Heart right ventricle (tissue), 16 donors: Measurements from ENCODE around the gene CPA4. TPM values are rescaled to one million over a fixed set of nuclear protein-coding genes. Genes with fewer than 3 reads are reported as not detected.

Source experiments
- ATAC-seq, 8 donors: fragments of 200-7000 bp; cut with Tn5 transposase; one replicate each; pipeline ENCODE4 v1.9.1; 2020; ENCODE audit warnings: mild to moderate bottlenecking in 8 of 8, moderate library complexity in 8 of 8, moderate number of reproducible peaks in 1 of 8
- DNase-seq, 2 donors: peaks; one replicate each; pipeline ENCODE4 v3.0.0-alpha.2; 2020
- H3K27ac ChIP-seq, 10 donors: fragments of 200-600 bp; sonication (generic) in 2 of 10; one replicate each; pipeline versions ENCODE4 v1.5.0 to v1.8.0; 2020 to 2022; ENCODE audit warnings: mild to moderate bottlenecking in 3 of 10
- H3K27me3 ChIP-seq, 7 donors: fragments of 200-600 bp; one replicate each; pipeline ENCODE4 v1.8.0; 2021 to 2022; ENCODE audit warnings: mild to moderate bottlenecking in 2 of 7
- H3K36me3 ChIP-seq, 9 donors: fragments of 200-600 bp; sonication (generic) in 1 of 9; one replicate each; pipeline versions ENCODE4 v1.5.0 to v1.8.0; 2020 to 2022; ENCODE audit warnings: mild to moderate bottlenecking in 2 of 9
- H3K4me1 ChIP-seq, 9 donors: fragments of 200-600 bp; sonication (generic) in 1 of 9; one replicate each; pipeline versions ENCODE4 v1.5.0 to v1.8.0; 2020 to 2022; ENCODE audit warnings: mild to moderate bottlenecking in 4 of 9
- H3K4me3 ChIP-seq, 10 donors: fragments of 200-600 bp; sonication (generic) in 2 of 10; one replicate each; pipeline versions ENCODE4 v1.5.0 to v1.8.0; 2020 to 2022; ENCODE audit warnings: mild to moderate bottlenecking in 7 of 10, moderate library complexity in 2 of 10
- H3K9me3 ChIP-seq, 11 donors: fragments of 200-600 bp in 10 of 11; sonication (generic) in 2 of 11; one replicate each; pipeline versions ENCODE4 v1.5.0 to v1.8.0; 2013 to 2022; ENCODE audit warnings: mild to moderate bottlenecking in 2 of 11, control low read depth in 1 of 11, moderate library complexity in 1 of 11
- CTCF ChIP-seq, 9 donors: fragments of 200-600 bp; sonication (generic) in 2 of 9; IDR thresholded peaks; one replicate each; pipeline versions ENCODE4 v1.5.0 to v1.8.0; 2021 to 2022; ENCODE audit warnings: antibody characterized with exemption in 9 of 9, mild to moderate bottlenecking in 5 of 9, moderate library complexity in 1 of 9
- WGBS, 2 donors: extraction: QIAGEN DNeasy Blood & Tissue Kit; methylation state at CpG; one replicate each; pipeline ENCODE4 v1.1.7; 2013; ENCODE audit warnings: inconsistent platforms in 1 of 2; 5-methylcytosine and 5-hydroxymethylcytosine counted together
- intact Hi-C, 10 donors: fragments of 100-400 bp; cut with DNase I; formaldehyde crosslinking; loops; one replicate each; pipeline versions ENCODE4 v1.11.1 to v1.14.2; 2022
- polyA plus RNA-seq, 2 donors: library from polyadenylated mRNA; stranded (reverse); fragments of 200-250 nt; gene quantifications; one replicate each; pipeline ENCODE4 v1.2.3, GENCODE V29; 2013
- total RNA-seq, 10 donors: library from RNA; stranded (reverse); fragmentation: NEBNext Ultra II Directional in 3 of 10; extraction: Animal tissue kit (Norgen Biotek cat#: 25700) in 3 of 10; gene quantifications; one replicate each; pipeline versions ENCODE4 v1.2.1 to v1.2.4, GENCODE V29; 2021 to 2023
- donor health status: Arrhythmogenic right ventricular cardiomyopathy.
- donor health status: ischemic (EF 13 %, LVEDD 7.1; RV severe dilation, severe dysfunction).
- donor health status: healthy with polysubstance abuse.
- donor health status: DM: no; HTN: yes; CAD: no.
- donor health status: DM: no; HTN: no; CAD: no.
- donor health status: ischemic (EF 25% LVEDD 6.9; RV normal size, moderate dysfunction).
- donor health status: ischemic (EF 25% LVEDD 5.7; RV mildly dilated, moderate dysfunction).
- donor health status: healthy.
- donor health status: DM: yes; HTN: yes; CAD: no.
- donor health status: Ischemic cardiomyopathy.
- donor health status: ischemic (EF 35%, LVEDD 5.7; RV mildly dilated, moderate dysfunction).
- donor health status: nonischemic (EF 11% LVEDD 7.7; RV severe dilation, severe dysfunction).
- donor health status: DM: yes; HTN: yes; CAD: no.
- donor health status: PGD.
- donor health status: ischemic (EF 29% LVEDD 5.4; RV normal size, mild dysfunction).
- donor health status: nonischemic (EF 23%, LVEDD 6.1; RV moderate dilation, normal function).

The CPA4 gene
- total and polyA plus RNA-seq, 12 donors: 0.04 to 2.7 (median 0.46) TPM; not detected in 7

GRCh38 chr7:130276796-130277762 lies 15.9 kb upstream of the CPA4 start:
- Histone ChIP-seq H3K4me3 (no peak overlapping the region), H3K36me3 (no peaks in the 10 kb centered on the region), H3K27me3 (peaks cover 0 to 36% (median 22%) of the 10 kb centered on the region in 7 donors), H3K9me3 (no peaks in the 10 kb centered on the region), H3K27ac (no peak overlapping the region), H3K4me1 (peaks cover 0 to 36% (median 8%) of the 10 kb centered on the region in 9 donors)
- ATAC-seq (no peak), DNase-seq (no peak)
- TF ChIP-seq CTCF (IDR thresholded peaks at IDR 0.05): no peak
- intact Hi-C loops: loop anchor here in 5 of 10 donors (5.0 to 10.0 kb wide), 6 partner anchors 75 to 1108 kb away; partner anchors contain the start of gene MEST (in 2 of the 5)
- 69 to 73% methylated on average over 10 of the region's 10 CpGs for WGBS, 2 donors

- ATAC-seq: peak; percentile 69 to 89 (median 80)
- H3K4me3 ChIP-seq: no peak overlapping the region
- peak; percentile 38 to 65 for DNase-seq
- WGBS, 2 donors: 57% methylated on average over 15 of the region's 15 CpGs
- H3K36me3 ChIP-seq: no peaks in the 10 kb centered on the region
- H3K4me1 ChIP-seq: peaks cover 0 to 27% (median 3%) of the 10 kb centered on the region in 9 donors
- peak; percentile 23 to 79 (median 65) for TF ChIP-seq CTCF (IDR thresholded peaks at IDR 0.05)
- intact Hi-C loops: loop anchor here in 5 of 10 donors (5.0 to 10.0 kb wide), 6 partner anchors 74 to 1107 kb away; partner anchors contain the start of gene MEST (in 2 of the 5)
- H3K27me3 ChIP-seq: peaks cover 0 to 28% (median 16%) of the 10 kb centered on the region in 7 donors
- no peak overlapping the region for H3K27ac ChIP-seq
- H3K9me3 ChIP-seq: no peaks in the 10 kb centered on the region
Observed at GRCh38 chr7:130277763-130278643, 15.0 kb upstream of the CPA4 start.

- peaks cover 0 to 25% (median 3%) of the 10 kb centered on the region in 9 donors for H3K4me1 ChIP-seq
- intact Hi-C loops: loop anchor here in 5 of 10 donors (5.0 to 10.0 kb wide), 6 partner anchors 73 to 1106 kb away; partner anchors contain the start of gene MEST (in 2 of the 5)
- no peak for ATAC-seq
- H3K4me3 ChIP-seq: no peak overlapping the region
- no peak overlapping the region for H3K27ac ChIP-seq
- no peak for DNase-seq
- H3K27me3 ChIP-seq: peaks cover 0 to 22% (median 9%) of the 10 kb centered on the region in 7 donors
- H3K9me3 ChIP-seq: no peaks in the 10 kb centered on the region
- no peaks in the 10 kb centered on the region for H3K36me3 ChIP-seq
- no peak for TF ChIP-seq CTCF (IDR thresholded peaks at IDR 0.05)
Observed at GRCh38 chr7:130278860-130279259, 14.1 kb upstream of the CPA4 start.

- WGBS, 2 donors: 74 to 80% methylated on average over 2 of the region's 2 CpGs
- DNase-seq: no peak
- intact Hi-C loops: loop anchor here in 5 of 10 donors (5.0 to 10.0 kb wide), 6 partner anchors 73 to 1106 kb away; partner anchors contain the start of gene MEST (in 2 of the 5)
- ATAC-seq: no peak
- peaks cover 0 to 21% (median 2%) of the 10 kb centered on the region in 9 donors for H3K4me1 ChIP-seq
- no peaks in the 10 kb centered on the region for H3K9me3 ChIP-seq
- H3K27ac ChIP-seq: no peak overlapping the region
- peaks cover 0 to 17% (median 9%) of the 10 kb centered on the region in 7 donors for H3K27me3 ChIP-seq
- H3K36me3 ChIP-seq: no peaks in the 10 kb centered on the region
- no peak overlapping the region for H3K4me3 ChIP-seq
- no peak for TF ChIP-seq CTCF (IDR thresholded peaks at IDR 0.05)
Observed at GRCh38 chr7:130279286-130279685, 13.7 kb upstream of the CPA4 start.
